B cell (primary cell): ENCODE data around the gene CYTH2.

ENCODE experiments used
- EZH2 ChIP-seq: IDR thresholded peaks from 2 replicates; pipeline ENCODE4 v1.6.1; 2012; ENCODE audit warnings: borderline replicate concordance, low read depth, mild to moderate bottlenecking, moderate library complexity, low read length; ENCODE audit not compliant: insufficient read depth, poor library complexity, severe bottlenecking
- TF ChIP-seq, protein P1 (sequence below): fragments of 200-600 bp; IDR thresholded peaks from one replicate; pipeline ENCODE4 v1.8.0; 2022; ENCODE audit warnings: antibody characterized with exemption, mild to moderate bottlenecking

DNA sequence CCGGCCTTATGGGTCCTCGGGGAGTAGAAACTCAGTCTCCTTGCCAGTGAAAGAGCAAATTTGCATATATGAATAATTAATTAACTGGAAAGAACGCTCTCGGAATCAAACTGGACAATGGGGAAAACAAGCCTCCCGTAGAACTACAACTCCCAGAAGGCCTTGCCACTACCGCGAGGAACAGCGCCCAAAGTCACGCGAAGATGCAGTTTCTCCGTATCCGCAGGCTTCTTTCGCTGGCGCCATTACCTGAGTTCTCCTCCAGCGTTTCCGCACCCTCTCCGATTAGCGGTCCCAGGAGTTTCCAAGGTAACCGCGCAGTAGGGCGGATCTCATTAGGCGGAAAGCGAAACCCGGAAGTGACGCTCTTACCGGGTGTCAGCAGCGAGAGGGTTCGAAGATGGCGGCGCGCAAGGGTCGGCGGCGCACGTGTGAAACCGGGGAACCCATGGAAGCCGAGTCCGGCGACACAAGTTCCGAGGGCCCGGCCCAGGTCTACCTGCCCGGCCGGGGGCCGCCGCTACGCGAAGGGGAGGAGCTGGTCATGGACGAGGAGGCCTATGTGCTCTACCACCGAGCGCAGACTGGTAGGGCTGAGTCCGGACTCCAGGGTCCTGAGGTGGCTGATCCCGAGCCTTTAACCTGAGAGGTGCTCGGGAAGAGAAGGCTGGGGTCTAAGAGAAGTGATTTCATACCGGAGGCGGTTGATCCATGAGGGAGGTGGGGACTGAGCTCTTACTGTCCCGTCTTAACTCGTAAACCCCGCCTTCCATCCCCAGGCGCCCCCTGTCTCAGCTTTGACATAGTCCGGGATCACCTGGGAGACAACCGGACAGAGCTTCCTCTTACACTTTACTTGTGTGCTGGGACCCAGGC is 23.3 kb upstream of the CYTH2 start, which contains the start of gene GRWD1:
- TF ChIP-seq, protein P1, sequence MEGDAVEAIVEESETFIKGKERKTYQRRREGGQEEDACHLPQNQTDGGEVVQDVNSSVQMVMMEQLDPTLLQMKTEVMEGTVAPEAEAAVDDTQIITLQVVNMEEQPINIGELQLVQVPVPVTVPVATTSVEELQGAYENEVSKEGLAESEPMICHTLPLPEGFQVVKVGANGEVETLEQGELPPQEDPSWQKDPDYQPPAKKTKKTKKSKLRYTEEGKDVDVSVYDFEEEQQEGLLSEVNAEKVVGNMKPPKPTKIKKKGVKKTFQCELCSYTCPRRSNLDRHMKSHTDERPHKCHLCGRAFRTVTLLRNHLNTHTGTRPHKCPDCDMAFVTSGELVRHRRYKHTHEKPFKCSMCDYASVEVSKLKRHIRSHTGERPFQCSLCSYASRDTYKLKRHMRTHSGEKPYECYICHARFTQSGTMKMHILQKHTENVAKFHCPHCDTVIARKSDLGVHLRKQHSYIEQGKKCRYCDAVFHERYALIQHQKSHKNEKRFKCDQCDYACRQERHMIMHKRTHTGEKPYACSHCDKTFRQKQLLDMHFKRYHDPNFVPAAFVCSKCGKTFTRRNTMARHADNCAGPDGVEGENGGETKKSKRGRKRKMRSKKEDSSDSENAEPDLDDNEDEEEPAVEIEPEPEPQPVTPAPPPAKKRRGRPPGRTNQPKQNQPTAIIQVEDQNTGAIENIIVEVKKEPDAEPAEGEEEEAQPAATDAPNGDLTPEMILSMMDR = no peak
- TF ChIP-seq EZH2 = no peak
